SU-DHL-6 (cell line): Measurements from ENCODE around the gene CRYBG1.
A peak's percentile ranks its signal among the peaks of the same experiment; 100 is the strongest.

Source experiments
- H2AFZ ChIP-seq: fragments of 200-600 bp; sonication (generic); 2 replicates; pipeline ENCODE4 v1.6.1; 2014; ENCODE audit warnings: low read depth, mild to moderate bottlenecking, moderate library complexity, mixed read lengths, antibody characterized with exemption, low read length; ENCODE audit not compliant: severe bottlenecking
- H3F3A ChIP-seq: fragments of 200-600 bp; shearing (Covaris generic); 2 replicates; pipeline ENCODE4 v1.6.0; 2016; ENCODE audit warnings: antibody characterized with exemption, mild to moderate bottlenecking; ENCODE audit not compliant: insufficient read depth
- H3K27ac ChIP-seq: fragments of 200-600 bp; sonication (generic); 2 replicates; pipeline ENCODE4 v1.5.1; 2016; ENCODE audit warnings: low read depth, mild to moderate bottlenecking, low read length, moderate library complexity, mixed read lengths
- H3K27me3 ChIP-seq: fragments of 200-600 bp; sonication (generic), shearing (Covaris generic); 2 replicates; pipeline ENCODE4 v1.6.0; 2014; ENCODE audit warnings: mild to moderate bottlenecking, low read length
- H3K36me3 ChIP-seq: fragments of 200-600 bp; sonication (generic); 2 replicates; pipeline ENCODE4 v1.6.1; 2014; ENCODE audit warnings: mild to moderate bottlenecking, low read length, mixed read lengths
- H3K4me2 ChIP-seq: fragments of 300-600, 200-600 bp; shearing (Covaris generic), sonication (generic); 2 replicates; pipeline ENCODE4 v1.6.0; 2014; ENCODE audit warnings: low read length, low read depth, mild to moderate bottlenecking; ENCODE audit not compliant: poor library complexity, severe bottlenecking
- H3K4me3 ChIP-seq: fragments of 200-600 bp; sonication (generic); 2 replicates; pipeline ENCODE4 v1.5.1; 2014; ENCODE audit warnings: antibody characterized with exemption, low read length, mild to moderate bottlenecking, mixed read lengths; ENCODE audit not compliant: insufficient read depth, poor library complexity, severe bottlenecking
- H3K79me2 ChIP-seq: fragments of 200-600 bp; sonication (generic); 2 replicates; pipeline ENCODE4 v1.6.1; 2014; ENCODE audit warnings: mild to moderate bottlenecking, low read length, moderate library complexity; ENCODE audit not compliant: insufficient read depth
- H3K9ac ChIP-seq: fragments of 200-600 bp; sonication (generic); 2 replicates; pipeline ENCODE4 v1.7.0; 2014; ENCODE audit warnings: mild to moderate bottlenecking, low read length
- H3K9me2 ChIP-seq: fragments of 200-600 bp; sonication (generic); replicated peaks from 2 replicates; pipeline ENCODE4 v1.6.1; 2014; ENCODE audit warnings: low read length; ENCODE audit not compliant: insufficient read depth
- H3K9me3 ChIP-seq: fragments of 200-600 bp; sonication (generic); 2 replicates; pipeline ENCODE4 v1.6.1; 2014; ENCODE audit warnings: low read length, mixed read lengths; ENCODE audit not compliant: insufficient read depth
- H4K20me1 ChIP-seq: fragments of 200-600 bp; sonication (generic); 2 replicates; pipeline ENCODE4 v1.6.1; 2014; ENCODE audit warnings: low read depth, mild to moderate bottlenecking, antibody characterized with exemption, low read length, moderate library complexity, mixed read lengths
- CTCF ChIP-seq: fragments of 200-600 bp; sonication (generic); IDR thresholded peaks from one replicate; pipeline ENCODE4 v1.5.1; 2017; ENCODE audit warnings: antibody characterized with exemption, mild to moderate bottlenecking, low read length, moderate library complexity; ENCODE audit not compliant: insufficient read depth, poor library complexity, severe bottlenecking
- EZH2phosphoT487 ChIP-seq: fragments of 200-600 bp; sonication (generic), shearing (Covaris generic); conservative IDR thresholded peaks from 2 replicates; pipeline ENCODE4 v1.6.1; 2018; ENCODE audit warnings: mild to moderate bottlenecking, antibody characterized with exemption, low read length, moderate library complexity, mixed read lengths

CRYBG1 gene

GRCh38 chr6:106339334-106340029 lies 21.0 kb upstream of the CRYBG1 start:
- TF ChIP-seq CTCF (peak; percentile 58), EZH2phosphoT487 (no peak)

GRCh38 chr6:106347219-106347618 lies 13.3 kb upstream of the CRYBG1 start:
- Histone ChIP-seq H2AFZ (no peak overlapping the region), H4K20me1 (no peaks in the 10 kb centered on the region), H3K27ac (no peak overlapping the region), H3K9me3 (no peaks in the 10 kb centered on the region), H3K4me2 (no peak overlapping the region), H3K9me2 (no peaks in the 10 kb centered on the region), H3K4me3 (no peak overlapping the region), H3K9ac (no peak overlapping the region), H3F3A (no peaks in the 10 kb centered on the region), H3K79me2 (no peaks in the 10 kb centered on the region), H3K36me3 (no peaks in the 10 kb centered on the region), H3K27me3 (no peaks in the 10 kb centered on the region; the same call in 1 of the 2 replicates)
- TF ChIP-seq CTCF (no peak), EZH2phosphoT487 (no peak)

More at GRCh38 chr6:106339334-106340029, 21.0 kb upstream of the CRYBG1 start:
- no peaks in the 10 kb centered on the region for H3F3A ChIP-seq
- H3K4me3 ChIP-seq, result no peak overlapping the region
- no peaks in the 10 kb centered on the region for H3K9me3 ChIP-seq
- H3K36me3 ChIP-seq, result no peaks in the 10 kb centered on the region
- H3K9ac ChIP-seq, result no peak overlapping the region
- no peaks in the 10 kb centered on the region for H3K79me2 ChIP-seq
- no peaks in the 10 kb centered on the region for H4K20me1 ChIP-seq
- H3K27ac ChIP-seq, result no peak overlapping the region
- peak overlapping the region; percentile 91 for H2AFZ ChIP-seq
- no peaks in the 10 kb centered on the region for H3K9me2 ChIP-seq
- peak overlapping the region; percentile 34 for H3K4me2 ChIP-seq
- no peaks in the 10 kb centered on the region for H3K27me3 ChIP-seq

- H3K27me3 ChIP-seq, result no peaks in the 10 kb centered on the region; the same call in 1 of the 2 replicates
- H3K4me3 ChIP-seq, result no peak overlapping the region
- no peak overlapping the region for H2AFZ ChIP-seq
- H3K4me2 ChIP-seq, result no peak overlapping the region
- no peaks in the 10 kb centered on the region for H3K9me2 ChIP-seq
- no peak overlapping the region for H3K27ac ChIP-seq
- no peaks in the 10 kb centered on the region for H3K79me2 ChIP-seq
- TF ChIP-seq CTCF (no peak), EZH2phosphoT487 (no peak)
- no peaks in the 10 kb centered on the region for H3K36me3 ChIP-seq
- H3K9me3 ChIP-seq, result no peaks in the 10 kb centered on the region
- no peaks in the 10 kb centered on the region for H4K20me1 ChIP-seq
- no peak overlapping the region for H3K9ac ChIP-seq
- H3F3A ChIP-seq, result no peaks in the 10 kb centered on the region
Measured at GRCh38 chr6:106356378-106356777, 4.1 kb upstream of the CRYBG1 start.
